GM04503 (cell line): ENCODE measurements around the gene NHERF1.

Source experiments
- DNase-seq: peaks from one replicate; pipeline ENCODE4 v3.0.0-alpha.2; 2012; ENCODE audit warnings: low read depth

NHERF1 gene

DNA sequence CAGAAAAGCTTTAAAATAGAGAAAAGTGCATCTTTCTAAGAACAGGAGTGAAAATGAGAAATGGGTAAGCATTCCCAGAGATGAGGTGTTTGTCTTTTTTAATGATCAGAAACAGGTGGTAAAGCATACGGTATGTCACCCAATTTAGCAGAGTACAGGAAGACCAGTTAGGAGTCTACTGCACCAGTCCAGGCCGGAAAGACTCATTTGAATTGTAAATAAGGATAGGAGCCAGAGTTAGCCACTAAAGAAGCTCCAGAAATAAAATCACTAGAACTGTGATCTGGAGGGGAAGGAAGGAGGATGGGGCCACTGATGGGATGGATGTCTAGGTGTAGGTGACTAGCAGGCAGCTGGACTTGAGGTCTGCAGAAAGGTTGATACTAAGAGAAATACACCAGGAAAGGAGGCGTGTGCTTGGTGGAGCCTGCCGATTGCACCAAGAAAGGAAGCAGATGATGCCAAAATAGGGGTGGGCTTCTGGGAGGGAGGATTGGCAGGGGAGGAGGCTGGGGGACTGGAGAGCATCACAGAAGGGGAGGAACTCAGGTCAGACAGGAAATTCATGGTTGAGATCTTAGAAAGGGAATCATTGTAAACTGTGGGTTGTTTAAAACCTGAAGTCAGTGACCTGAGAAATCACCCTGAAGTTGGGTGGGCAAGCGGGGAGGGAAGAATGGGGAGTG is 35.8 kb downstream of the NHERF1 start:
- no peak for DNase-seq

DNA sequence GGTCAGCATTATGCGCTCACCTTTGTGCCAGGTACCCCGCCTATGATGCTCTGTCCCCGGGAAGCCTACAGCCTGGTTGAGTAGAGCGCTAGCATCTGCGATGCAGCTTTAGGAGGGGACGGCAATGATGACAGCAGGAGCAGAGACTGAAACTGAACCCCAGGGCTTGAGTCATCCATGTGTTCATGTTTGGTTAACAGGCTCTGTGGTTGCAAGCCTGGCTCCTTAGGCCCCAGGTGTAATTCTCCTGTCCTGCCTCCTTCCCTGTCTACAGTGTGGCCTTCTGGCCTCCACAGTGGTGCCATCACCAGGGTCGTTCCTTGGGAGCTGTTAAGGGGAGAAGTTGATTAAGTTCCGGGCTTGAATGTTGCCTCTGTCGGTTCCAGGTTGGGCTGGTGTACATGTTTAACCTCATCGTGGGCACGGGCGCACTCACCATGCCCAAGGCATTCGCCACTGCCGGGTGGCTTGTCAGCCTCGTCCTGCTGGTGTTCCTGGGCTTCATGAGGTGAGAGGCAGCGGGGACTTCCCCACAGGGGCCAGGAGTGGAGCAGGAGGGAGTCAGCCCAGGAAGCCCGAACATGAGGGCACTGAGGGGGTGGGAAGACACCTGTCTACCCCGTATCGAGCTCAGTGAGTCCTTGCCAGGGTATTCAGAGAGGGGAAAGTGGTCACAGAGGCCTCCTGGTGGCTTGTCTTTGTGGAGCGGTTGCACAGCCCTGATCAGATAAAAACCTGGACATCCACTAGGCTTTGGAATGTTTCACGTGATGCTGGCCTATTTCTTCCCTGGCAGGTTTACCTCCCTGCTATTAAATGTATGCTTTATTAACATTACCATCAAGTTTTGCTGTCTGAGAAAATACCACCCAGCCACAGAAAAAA is 36.9 kb downstream of the NHERF1 start:
- DNase-seq = no peak

DNA sequence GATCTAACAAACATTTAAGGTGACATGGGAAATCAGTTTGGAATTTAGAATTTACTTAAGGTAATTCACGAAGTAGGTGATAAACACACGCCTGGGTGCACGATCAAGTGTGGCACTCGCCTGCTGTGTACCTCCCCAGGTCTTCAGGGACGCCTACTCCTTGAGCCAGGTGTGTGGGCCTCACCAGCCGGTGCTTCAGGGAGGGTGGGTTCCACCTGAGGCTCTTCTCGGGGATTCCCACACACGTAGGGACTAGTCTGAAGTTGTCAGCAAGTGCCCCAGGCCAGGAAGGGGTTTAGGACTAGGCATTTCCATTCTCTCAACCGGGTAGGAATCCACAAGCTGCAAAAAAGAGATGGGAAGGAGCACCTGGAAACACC is 37.5 kb downstream of the NHERF1 start:
- no peak for DNase-seq

DNA sequence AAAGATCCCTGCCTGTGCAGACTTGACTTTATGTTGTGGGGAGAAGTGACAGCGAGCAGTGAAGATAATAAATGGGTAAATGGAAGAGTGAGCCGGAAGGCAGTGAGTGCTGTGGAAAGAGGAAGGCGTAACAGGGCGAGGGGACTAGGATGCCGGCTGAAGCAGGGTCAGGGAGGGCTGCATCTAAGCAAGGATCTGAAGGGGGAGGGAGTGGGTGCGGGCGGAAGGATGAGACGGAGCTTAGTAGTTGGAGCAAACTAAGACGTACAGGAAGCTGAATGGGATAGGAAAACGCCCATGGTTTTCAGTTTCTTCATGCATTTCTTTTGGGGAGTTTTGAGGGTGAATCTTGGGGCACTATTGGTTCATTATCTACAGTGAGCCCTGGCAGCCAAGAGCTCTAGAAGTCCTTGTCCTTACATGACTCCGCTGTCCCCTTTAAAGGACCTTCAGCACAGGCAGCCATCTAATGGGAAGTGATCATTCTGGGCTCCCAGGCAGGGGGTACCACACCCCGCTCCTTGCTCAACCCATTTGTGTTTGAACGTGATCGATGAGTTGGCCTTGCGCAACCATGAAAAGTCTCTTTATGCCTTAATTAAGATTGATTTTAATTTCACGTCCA is 38.1 kb downstream of the NHERF1 start:
- DNase-seq = no peak

DNA sequence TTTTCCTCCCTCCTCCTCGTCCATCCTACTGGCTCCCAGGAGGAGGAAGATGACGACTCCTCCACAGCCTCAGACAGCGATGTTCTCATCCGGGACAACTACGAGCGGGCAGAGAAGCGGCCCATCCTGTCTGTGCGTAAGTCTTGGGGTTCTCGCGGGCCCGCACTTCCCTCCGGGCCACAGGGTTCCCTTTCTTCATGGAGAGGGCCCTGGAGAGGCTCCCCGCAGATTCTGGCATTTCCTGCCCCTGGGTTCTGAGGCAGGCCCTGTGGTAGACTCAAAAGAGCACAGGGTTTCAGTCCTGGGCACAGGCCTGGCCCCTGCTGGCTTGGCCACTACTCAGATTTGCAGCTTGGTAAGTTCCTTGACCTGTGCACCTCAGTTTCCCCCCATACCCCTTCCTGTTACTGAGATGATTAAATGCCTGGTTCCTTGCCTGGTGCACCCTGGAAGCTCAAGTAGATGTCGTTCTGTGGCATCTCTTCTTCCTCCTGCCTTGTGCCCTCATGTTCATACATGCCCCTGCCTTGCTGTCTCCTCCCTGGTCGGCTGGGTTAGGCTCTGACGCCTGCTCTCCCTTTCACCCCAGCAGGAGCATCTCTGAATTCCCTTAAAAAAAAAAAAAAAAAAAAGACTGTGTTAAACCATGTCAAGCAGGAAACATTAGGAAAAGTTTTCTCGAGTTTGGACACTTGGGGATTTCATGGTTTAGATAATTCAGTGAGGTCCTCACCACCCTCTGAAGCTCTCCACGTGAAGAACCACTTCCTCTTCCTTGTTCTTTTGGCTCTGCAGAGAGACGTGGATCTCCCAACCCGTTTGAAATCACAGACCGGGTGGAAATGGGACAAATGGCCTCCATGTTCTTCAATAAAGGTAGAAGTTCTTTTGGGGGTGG is 42.0 kb downstream of the NHERF1 start:
- no peak for DNase-seq

DNA sequence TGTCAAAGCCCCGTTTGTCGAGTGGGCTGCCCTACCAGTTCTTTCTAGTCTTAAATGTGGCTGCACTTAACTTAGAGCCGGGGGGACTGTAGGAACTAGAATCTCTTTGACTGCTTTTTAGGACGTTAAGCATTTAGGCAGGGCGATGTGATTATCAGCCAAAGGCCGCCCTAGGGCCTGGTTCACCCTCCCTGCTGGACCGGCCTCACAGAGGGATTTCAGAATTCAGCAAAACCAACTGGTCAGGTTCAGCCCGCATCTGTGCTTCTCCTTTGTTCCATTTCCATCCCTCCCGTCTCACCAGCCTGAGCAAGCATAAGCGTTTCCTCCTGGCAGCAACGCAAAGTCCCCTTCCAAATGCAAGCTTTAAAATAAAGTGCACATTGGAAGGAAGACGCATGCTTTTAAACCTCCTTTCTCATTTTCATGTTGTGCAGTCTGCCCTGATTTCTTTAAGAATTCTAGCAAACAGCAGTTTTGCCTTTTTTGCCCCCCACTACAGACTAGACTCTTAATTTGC is 44.2 kb downstream of the NHERF1 start:
- no peak for DNase-seq

DNA sequence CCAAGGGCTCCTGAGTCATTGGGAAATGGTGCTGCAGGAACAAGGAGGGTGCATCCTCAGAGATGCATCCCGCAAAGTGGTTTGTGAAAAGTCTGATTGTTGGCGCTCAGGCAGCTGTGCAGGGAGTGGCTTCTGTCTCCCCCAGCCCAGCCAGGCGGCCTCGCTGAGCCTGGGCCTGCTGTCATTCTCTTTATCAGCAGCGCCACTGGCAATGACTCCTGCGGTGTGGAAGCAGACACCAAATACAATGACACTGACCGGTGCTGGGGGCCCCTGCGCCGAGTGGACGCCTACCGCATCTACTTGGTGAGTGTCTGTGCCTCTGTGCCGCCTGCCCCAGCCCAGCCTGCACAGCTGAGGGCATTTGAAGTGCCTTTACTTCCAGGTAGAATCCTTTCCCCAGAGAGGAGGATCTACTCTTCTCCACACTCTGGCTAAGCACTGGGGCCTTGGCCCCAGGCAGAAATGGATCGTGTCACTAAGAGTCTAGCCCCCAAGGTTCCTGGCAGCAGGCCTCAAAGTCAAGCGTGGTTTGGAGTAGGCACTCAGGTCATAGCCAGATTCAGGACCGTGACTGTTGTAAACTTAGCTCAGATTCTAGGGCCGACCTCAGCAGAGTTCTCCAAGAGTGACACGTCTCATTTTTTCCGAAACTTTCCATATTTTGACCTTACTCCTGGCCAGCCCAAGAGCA is 47.0 kb downstream of the NHERF1 start:
- DNase-seq = no peak

DNA sequence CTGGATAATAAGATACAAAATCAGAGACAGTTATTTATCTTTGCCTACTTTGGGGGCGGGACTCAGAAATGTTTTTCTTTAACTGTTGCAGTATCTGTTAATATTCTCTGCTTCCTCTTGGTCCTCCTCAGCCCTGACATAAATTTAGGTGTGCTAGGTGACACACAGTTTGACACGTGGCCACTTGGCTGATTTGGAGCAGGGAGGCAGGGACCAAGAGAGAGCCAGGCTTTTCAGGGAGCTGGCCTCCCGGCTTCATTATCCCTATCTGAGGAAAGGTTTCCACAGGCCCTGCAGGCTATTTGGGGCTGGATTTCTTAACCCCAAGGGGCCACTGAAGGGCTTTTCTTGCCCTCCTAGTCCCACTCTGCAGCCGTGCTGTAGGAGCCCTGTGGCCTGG is 47.8 kb downstream of the NHERF1 start:
- no peak for DNase-seq

DNA sequence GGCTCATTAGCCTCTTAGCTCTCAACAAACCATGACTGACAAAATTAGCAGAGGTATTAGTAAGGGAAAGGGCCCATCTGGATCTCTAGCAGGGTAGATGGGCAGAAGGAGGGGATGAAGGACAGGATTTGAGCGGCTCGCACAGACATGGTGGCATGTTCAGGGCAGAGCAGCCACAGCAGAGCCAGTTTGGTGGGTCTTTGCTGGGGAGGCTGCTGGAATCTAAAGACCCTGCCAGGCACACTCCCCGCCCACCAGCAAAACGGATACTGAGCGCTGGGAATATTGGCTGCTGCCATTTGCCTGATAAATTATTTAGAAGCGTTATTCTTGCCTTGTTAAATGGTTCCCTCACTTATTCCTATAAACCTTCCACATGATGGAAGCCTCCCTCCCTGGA is 48.4 kb downstream of the NHERF1 start:
- DNase-seq = no peak

DNA sequence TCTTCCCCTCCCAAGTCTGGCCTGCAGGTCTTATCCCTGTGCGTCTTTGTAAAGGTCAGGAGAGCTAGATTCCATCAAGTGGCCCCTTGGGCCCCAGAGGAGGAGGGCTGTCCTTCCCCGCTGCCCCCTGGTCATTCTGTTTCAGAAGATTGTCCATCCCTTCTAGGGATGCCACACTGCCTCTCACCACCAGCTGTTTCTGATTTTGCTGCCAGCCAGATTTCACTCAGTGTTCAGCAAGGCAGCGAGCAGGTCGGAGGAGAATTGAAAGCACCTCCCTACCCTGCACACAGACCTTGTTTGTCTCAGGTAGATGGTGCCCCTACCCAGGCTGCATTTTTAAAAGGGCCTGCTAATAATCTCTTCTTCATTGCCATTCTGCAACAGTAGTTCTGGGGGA is 49.4 kb downstream of the NHERF1 start:
- DNase-seq = no peak

DNA sequence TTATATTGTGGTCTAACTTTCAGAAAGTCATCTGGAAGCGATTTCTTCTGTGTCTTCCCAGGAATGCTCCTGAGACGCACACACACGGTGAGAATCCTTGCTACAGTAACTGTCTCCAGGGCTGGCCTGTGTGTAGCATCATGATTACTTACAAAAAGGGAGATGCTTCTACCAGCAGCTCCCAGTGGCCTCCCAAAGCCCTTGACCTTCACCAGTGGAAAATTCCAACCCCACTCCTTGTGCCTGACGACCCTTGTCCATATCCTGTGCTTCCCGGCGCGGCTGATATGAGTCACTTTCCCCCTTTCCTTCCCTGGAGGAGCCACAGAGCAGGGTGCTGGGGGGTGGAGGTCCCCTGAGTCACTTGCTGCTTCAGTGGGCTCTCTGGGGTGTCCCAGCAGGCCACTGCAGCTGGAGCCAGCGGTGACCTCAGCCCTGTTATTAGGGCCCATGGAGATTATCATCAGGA is 49.8 kb downstream of the NHERF1 start:
- DNase-seq = peak; percentile 28

DNA sequence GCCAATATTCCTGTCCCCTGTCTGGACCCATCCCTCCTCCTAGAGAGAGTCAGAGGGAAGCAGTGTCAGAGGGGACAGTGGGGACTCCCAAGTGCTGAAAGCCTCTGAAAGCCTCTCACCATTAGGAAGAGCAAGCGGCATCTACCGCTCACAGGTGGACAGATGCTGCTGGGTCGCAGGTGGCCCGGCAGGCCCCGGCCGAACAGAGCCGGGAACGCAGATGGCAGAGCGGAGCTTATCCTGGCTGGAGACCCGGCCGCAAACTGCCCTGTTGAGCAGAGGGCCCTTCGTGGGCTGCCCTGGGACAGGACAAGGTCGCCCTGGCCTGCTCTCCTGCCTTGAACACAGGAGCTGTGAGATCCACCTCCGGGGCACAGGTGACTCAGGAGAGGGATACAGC is 50.7 kb downstream of the NHERF1 start:
- no peak for DNase-seq

DNA sequence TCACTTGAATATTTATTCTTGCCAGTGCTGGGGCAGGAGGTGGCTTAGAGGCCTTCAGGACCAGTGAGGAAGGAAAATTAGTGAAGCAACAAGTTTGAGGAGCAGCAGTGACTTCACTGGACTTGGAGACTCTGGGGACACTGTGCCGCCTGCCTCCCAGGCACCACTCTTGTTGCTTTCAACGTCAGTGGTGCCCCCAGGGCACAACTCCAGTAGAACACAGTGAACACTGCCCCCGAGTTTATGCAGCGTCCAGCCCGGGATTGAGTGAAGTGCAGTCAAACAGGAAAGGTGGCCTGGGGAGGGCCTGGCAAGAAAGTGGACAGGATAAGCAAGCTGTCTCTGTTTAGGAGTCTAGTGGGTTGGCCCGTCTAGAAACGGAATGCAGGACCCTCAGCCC is 52.1 kb downstream of the NHERF1 start:
- no peak for DNase-seq

DNA sequence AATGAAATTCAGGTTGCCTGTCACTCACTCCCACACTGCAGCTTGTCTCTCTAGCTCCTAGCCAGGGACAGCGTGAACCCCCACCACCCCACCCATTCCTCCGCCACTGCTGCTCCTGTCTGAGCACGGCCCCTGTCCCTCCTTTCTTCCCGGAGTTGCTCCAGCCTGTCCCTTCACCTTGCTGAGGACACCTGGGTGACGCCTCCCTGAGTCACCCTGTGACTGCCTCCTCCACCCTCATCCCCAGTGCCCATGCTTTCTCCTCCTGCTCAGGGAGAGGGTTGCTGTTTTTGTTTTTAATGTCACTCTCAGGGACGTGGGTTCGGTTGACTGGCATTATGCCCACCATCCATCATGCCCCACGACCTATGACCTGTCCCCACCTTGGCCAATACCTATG is 53.5 kb downstream of the NHERF1 start:
- no peak for DNase-seq

DNA sequence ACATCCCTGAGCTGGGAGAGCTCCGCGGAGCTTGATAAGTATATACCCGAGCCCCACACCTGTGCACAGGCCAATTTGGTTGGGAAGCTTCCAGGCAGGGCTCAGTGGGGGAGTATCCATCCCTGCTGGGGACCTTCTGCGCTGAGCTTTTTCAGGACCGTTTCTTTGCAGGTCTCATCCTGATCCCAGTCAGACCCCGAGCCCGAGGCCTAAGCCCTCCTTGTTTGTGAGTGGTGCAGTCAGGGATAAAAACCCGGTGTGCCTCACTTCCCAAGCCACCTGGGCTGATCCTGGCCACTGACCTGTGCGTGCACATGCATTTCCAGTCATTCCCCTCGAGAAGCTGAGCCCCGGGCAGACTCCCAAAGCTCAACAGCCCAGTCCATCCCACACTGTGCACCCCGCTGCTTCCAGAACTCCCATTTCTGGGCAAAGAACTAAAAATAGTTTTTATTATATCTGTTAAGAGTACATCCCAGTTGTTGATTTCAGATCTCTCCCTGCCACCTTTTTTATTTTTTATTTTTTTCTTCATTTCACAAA is 55.0 kb downstream of the NHERF1 start:
- no peak for DNase-seq

DNA sequence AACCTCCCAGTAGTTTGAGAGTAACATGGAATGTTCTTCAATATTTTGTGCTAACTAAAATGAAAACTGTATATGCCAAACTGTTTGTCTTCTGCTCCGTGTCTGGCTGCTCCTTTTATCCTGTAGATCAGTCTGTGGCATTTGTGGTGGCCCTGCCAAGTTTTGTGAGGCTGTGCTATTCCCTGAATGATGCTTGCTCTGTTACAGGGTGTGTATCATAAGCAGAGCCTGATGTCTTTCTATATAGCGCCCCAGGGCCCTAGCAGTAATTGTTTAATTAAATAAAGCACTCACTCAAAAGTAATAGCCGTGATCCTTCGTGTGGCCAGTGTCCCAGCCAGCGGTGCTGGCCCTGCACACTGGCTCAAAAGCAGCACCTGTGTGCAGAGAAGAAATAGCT is 55.5 kb downstream of the NHERF1 start:
- no peak for DNase-seq

DNA sequence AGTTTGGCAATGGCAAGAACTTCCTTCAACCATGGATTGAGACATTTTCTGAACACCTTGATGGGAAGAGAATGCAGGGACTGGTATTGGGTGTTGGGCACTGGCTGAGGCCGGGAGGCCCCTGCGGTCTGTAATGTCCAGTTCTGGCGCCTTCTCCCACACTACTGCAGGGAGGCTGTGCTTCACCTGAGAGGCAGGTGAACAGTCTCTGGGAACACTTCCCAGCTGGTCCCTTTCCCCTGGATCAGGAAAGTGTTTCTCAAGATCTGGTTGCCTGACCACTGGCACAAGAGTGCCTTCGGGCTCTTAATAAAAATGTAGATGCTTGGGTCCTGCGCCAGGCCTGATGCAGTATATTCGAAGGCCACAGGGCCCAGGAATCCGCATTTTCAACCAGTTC is 56.3 kb downstream of the NHERF1 start:
- DNase-seq = no peak

DNA sequence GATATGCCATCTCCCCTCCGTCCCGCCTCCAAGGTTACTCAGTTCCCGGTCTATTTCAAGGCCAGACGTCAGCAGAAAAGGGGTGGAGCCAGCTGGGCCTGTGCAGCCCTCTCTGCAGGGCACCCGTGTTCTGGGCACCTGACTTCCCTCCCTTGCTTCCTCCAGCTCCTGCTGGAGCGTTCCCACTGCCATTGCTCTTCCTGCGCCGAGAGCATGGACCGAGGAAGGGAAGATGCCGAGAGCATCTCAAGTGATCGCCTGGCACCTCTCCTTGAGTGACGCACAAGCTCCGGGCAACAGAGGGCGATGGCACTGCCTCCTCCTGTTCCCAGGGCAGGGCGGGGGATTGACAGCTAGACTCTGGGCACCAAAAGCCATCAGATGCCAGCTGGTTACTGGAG is 57.2 kb downstream of the NHERF1 start:
- no peak for DNase-seq

DNA sequence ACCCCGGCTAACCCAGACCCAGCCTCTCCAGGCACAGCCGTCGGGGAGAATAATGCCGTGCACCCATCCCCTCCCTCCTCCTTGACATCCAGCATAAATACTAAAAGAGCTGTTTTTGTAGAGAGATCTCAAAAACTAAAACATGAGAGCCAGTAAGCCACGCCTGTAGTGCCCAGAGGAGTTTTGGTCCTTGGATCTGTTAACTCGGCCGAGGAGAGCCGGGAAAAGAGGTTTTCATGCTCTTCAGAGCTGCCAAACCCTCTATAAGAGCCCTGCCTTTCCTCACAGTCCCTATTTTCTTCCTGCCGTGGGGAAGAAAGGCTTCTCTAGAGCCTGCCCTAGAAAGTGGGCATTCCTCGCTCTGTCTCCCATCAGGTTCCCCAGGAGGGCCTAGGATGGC is 57.9 kb downstream of the NHERF1 start:
- no peak for DNase-seq

DNA sequence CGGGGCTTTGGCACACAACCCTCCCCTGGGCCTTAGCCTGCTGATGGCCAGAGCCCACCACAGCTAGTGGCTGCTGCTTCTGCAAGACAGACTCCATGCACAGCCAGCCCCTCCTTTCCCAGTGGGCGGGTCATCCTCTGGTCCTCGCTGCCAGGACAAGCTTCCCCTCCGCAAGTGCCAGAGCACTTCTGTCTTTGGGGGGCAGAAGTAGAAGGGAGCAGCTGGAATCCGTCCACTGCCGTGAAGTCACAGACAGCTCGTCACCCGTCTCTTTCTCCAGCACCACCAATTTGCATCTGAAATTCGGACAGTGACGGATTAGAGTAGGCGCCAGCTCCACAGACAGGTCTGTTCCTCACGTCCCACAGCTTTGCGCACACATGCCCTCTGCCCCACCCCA is 59.0 kb downstream of the NHERF1 start:
- no peak for DNase-seq

DNA sequence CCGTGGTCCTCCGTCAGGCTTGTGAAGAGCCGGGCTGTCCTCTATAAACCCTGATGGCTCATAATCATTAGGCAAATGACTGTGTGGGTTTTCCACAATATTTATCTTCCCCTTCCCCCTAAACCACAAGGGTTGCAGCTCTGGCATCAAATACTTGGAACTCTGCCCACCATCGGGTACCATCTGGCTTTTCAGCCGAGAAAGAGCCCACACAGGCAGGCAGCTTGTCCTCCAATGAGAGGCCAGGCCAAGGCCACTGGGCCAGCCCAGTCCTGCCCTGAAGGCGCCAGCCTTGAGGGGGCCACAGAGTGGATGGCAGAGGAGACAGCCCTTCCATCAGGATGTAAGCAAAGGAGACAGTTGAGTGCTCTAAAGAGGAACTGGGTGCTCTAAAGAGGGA is 59.5 kb downstream of the NHERF1 start:
- DNase-seq = no peak
